Breast epithelium (tissue), 3 donors: ENCODE measurements around the gene C19orf38.

ENCODE experiments used
- CTCF ChIP-seq, 3 donors: fragments of 450-650 bp; IDR thresholded peaks; one replicate each; pipeline ENCODE4 v1.5.1; 2016 to 2017; ENCODE audit warnings: antibody characterized with exemption in 3 of 3, mild to moderate bottlenecking in 3 of 3, moderate library complexity in 3 of 3
- POLR2AphosphoS5 ChIP-seq, 3 donors: sonication (generic); formaldehyde crosslinking; IDR thresholded peaks; one replicate each; pipeline ENCODE4 v1.6.1; 2017; ENCODE audit warnings: antibody characterized with exemption in 3 of 3

- no peak for TF ChIP-seq CTCF (IDR thresholded peaks at IDR 0.05)
- no peak for TF ChIP-seq POLR2AphosphoS5 (IDR thresholded peaks at IDR 0.05)
Measured at GRCh38 chr19:10894911-10895213, 46.6 kb downstream of the C19orf38 start.
